AG10803 (cell line): Measurements from ENCODE around the gene TUFM.

Experiments used
- DNase-seq: peaks from one replicate; pipeline ENCODE4 v3.0.0; 2010; ENCODE audit warnings: low read depth
- H3K4me3 ChIP-seq: 2 replicates; pipeline ENCODE4 v1.5.1; 2011; ENCODE audit warnings: mild to moderate bottlenecking, low read length, control low read depth
- TF ChIP-seq, protein P1 (sequence below): conservative IDR thresholded peaks from 2 replicates; pipeline ENCODE4 v1.5.1; 2011; ENCODE audit warnings: mild to moderate bottlenecking, low read length, control low read depth, inconsistent platforms

TUFM gene

DNA sequence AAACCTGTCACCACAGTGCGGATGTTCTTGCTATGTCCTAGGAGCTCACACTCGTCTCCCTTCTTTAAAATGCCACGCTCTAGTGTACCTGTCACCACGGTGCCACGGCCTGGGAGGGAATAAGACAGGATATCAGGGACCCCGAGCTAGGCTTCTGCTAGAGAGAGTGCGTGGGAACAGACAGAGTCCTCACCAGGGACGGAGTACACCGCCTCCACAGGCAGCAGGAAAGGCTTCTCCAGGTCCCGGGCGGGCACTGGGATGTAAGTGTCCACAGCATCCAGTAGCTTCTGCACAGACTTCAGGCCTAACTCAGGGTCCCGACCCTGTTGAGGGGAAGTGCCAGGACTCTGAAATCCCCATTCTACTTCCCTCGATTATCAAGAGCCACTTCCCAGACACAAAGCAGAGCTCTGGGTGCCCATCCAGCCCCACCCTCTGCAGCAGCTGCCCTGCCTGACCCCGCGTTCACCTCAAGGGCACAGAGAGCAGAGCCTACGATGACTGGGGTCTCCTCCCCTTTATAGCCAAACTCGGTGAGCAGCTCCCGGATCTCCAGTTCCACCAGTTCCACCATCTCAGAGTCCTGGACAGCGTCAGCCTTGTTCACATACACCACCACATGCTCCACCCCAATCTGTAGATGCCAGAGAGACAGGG is 1.8 kb downstream of the TUFM start:
- DNase-seq: no peak
- no peak overlapping the region for H3K4me3 ChIP-seq

DNA sequence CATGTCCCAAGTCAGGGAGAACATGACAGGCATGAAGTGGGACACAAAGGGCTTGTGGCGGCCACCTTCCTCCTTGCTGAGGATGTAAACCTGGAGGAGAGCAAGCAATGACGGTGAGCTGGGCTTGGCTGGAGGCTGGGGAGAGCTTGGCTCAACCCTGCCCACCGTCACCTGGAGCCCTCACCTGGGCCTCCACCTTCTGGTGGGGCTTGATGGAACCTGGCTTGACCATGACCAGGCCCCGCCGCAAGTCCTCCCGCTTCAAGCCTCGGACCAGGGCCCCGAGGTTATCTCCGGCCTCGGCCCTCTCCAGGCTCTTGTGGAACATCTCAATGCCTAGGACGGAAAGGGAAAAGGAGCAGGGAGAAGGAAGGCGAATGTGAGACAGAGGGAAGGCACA is 2.4 kb downstream of the TUFM start:
- H3K4me3 ChIP-seq: no peak overlapping the region
- TF ChIP-seq, protein P1, sequence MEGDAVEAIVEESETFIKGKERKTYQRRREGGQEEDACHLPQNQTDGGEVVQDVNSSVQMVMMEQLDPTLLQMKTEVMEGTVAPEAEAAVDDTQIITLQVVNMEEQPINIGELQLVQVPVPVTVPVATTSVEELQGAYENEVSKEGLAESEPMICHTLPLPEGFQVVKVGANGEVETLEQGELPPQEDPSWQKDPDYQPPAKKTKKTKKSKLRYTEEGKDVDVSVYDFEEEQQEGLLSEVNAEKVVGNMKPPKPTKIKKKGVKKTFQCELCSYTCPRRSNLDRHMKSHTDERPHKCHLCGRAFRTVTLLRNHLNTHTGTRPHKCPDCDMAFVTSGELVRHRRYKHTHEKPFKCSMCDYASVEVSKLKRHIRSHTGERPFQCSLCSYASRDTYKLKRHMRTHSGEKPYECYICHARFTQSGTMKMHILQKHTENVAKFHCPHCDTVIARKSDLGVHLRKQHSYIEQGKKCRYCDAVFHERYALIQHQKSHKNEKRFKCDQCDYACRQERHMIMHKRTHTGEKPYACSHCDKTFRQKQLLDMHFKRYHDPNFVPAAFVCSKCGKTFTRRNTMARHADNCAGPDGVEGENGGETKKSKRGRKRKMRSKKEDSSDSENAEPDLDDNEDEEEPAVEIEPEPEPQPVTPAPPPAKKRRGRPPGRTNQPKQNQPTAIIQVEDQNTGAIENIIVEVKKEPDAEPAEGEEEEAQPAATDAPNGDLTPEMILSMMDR: no peak
- DNase-seq: no peak

More for the DNA sequence above, 1.8 kb downstream of the TUFM start:
- TF ChIP-seq, protein P1: no peak

DNA sequence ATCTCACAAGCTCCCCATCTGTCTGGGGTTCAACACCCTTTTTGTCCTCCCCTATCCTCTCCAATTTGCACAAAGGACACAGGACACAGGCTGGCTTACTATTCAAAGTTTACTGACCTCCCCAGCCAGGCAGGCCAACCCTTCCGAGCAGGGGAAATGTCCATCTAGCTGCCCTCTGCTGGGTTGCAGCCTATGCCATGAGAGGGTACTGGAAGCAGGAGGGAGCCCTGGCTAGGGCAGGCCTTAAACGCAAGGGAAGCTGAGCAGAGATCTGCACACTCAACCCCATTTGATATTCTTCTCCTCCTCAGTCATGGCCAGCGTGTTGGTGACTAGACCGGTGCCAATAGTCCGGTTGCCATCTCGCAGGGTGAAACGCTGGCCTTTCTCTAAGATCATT is 3.5 kb downstream of the TUFM start:
- H3K4me3 ChIP-seq: no peak overlapping the region
- TF ChIP-seq, protein P1: no peak
- no peak for DNase-seq

DNA sequence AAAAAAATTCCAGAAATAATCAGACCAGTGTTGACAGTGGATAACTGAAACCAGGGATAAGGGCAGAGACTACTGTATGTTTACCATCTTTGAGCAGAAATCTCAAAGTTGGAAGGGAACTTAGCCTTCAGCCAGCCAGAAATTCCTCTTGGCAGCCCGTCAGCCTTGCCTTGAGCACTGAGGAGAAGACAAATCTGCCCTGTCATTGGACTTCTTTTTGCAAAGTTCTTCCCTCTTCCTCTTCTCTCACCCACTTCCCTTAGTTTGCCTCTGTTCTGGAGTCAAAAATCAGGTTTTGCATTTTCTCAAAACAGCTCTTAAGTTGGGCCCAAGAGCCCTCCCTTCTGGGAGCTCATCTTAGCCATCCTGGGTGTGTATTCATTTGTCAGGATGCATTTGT is 6.2 kb downstream of the TUFM start:
- no peak for DNase-seq
- TF ChIP-seq, protein P1: no peak
- no peak overlapping the region for H3K4me3 ChIP-seq

DNA sequence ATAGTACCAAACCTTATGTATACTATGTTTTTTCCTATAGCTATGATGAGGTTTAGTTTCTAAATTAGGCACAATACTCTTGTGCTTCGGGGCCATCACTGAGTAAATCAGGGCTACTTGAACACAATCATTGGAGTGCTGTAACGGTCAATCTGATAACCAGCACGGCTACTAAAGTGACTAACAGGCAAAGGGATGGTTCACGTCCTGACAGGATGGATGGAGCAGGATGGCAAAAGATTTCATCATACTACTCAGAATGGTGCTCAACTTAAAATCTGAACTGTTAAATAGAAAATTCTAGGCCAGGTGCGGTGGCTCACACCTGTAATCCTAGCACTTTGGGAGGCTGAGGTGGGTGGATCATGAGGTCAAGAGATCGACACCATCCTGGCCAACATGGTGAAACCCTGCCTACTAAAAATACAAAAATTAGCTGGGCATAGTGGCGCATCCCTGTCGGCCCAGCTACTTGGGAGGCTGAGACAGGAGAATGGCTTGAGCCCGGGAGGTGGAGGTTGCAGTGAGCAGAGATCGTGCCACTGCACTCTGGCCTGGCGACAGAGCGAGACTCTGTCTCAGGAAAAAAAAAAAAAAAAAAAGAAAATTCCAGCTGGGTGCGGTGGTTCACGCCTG is 7.0 kb downstream of the TUFM start:
- TF ChIP-seq, protein P1: no peak
- DNase-seq: no peak

GRCh38 chr16:28838558-28838918 is 7.6 kb downstream of the TUFM start:
- H3K4me3 ChIP-seq: no peak overlapping the region
- TF ChIP-seq, protein P1: no peak
- no peak for DNase-seq

More for the DNA sequence above, 7.0 kb downstream of the TUFM start:
- H3K4me3 ChIP-seq: no peak overlapping the region
